HG02571 (cell line): ENCODE measurements around the gene LMF1.

Experiments used
- ATAC-seq: cut with Tn5 transposase; IDR thresholded peaks from one replicate; pipeline ENCODE4 v1.9.1; 2021; ENCODE audit warnings: mild to moderate bottlenecking, moderate library complexity; ENCODE audit not compliant: unreplicated experiment

The LMF1 gene

GRCh38 chr16:931626-932500, 38.9 kb downstream of the LMF1 start:
- ATAC-seq, result no peak

- ATAC-seq, result no peak
These were observed 39.6 kb downstream of the LMF1 start for GRCh38 chr16:931171-931570.

- no peak for ATAC-seq
These were observed 40.3 kb downstream of the LMF1 start for GRCh38 chr16:930511-930910.

GRCh38 chr16:930076-930475, 40.7 kb downstream of the LMF1 start:
- no peak for ATAC-seq

GRCh38 chr16:929227-930073, 41.3 kb downstream of the LMF1 start:
- ATAC-seq, result no peak

GRCh38 chr16:928526-928925, 42.3 kb downstream of the LMF1 start:
- ATAC-seq, result no peak

GRCh38 chr16:927931-928330, 42.9 kb downstream of the LMF1 start:
- ATAC-seq, result no peak

GRCh38 chr16:927406-927805, 43.4 kb downstream of the LMF1 start:
- no peak for ATAC-seq

GRCh38 chr16:926715-927114, 44.1 kb downstream of the LMF1 start:
- ATAC-seq, result no peak

GRCh38 chr16:924806-925205, 46.0 kb downstream of the LMF1 start:
- no peak for ATAC-seq

GRCh38 chr16:924063-924462, 46.7 kb downstream of the LMF1 start:
- ATAC-seq, result no peak

GRCh38 chr16:923184-923583, 47.6 kb downstream of the LMF1 start:
- no peak for ATAC-seq

GRCh38 chr16:922051-922450, 48.7 kb downstream of the LMF1 start:
- ATAC-seq, result no peak

- no peak for ATAC-seq
These were observed 49.4 kb downstream of the LMF1 start for GRCh38 chr16:921321-921905.

- no peak for ATAC-seq
These were observed 50.1 kb downstream of the LMF1 start for GRCh38 chr16:920717-921116.

- no peak for ATAC-seq
These were observed 50.6 kb downstream of the LMF1 start for GRCh38 chr16:920051-920681.

- no peak for ATAC-seq
These were observed 51.1 kb downstream of the LMF1 start for GRCh38 chr16:919658-920050.

- ATAC-seq, result no peak
These were observed 51.8 kb downstream of the LMF1 start for GRCh38 chr16:918741-919657.

GRCh38 chr16:918068-918467, 52.7 kb downstream of the LMF1 start:
- ATAC-seq, result no peak

- no peak for ATAC-seq
These were observed 53.2 kb downstream of the LMF1 start for GRCh38 chr16:917591-918061.
